22Rv1 (cell line): ENCODE data around the gene SLBP.

ENCODE experiments used
- ZFX ChIP-seq: fragments of 450-650 bp; IDR thresholded peaks from 2 replicates; pipeline ENCODE4 v1.6.1; 2017; ENCODE audit warnings: antibody characterized with exemption, borderline replicate concordance
- TF ChIP-seq, protein P1 (sequence below): fragments of 450-650 bp; IDR thresholded peaks from 2 replicates; pipeline ENCODE4 v1.5.1; 2017; ENCODE audit warnings: mild to moderate bottlenecking

DNA sequence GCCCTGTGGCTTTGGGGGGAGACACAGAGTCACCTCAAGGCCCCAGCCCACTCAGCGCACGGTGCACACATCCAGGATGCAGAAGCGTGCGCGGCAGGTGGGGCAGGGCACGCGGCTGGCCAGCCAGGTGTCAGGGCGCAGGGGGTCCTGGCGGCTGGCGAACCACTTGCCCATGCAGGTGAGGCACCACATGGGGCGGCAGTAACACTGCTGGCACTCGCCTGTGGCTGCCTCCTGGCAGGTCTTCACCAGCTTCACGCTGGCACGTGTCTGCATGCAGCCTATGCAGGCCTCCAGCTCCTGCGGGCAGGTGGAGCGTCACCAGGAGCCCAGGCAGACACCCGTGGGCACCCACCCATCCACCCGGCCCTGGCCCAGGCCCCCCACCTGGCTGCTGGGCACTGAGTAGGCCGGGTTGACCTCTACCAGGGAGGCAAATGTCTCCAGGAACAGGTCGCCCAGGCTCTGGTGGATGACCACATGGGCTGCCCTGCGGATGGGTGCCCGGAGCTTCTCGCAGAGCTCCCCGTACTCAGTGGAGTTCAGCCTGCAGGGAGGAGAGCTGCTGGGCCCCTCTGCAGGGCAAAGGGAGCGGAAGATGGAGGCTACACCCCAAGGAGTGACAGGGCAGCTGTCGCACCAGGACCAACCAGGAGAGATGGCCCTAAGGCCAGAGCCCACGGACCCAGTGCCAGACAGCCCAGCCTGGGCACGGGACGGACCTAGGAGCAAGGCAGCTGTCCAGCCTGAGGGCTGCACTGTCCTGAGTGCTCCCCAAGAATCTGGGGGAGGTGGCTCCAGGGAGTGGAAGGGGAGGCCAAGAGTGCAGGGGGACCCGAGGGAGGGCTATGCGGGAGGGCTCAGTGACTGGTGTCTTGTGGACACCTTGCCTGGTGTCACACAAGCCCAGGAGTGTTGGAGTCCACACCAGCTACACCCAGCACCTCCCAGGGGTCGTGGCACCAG is 5.3 kb upstream of the SLBP start:
- TF ChIP-seq, protein P1, sequence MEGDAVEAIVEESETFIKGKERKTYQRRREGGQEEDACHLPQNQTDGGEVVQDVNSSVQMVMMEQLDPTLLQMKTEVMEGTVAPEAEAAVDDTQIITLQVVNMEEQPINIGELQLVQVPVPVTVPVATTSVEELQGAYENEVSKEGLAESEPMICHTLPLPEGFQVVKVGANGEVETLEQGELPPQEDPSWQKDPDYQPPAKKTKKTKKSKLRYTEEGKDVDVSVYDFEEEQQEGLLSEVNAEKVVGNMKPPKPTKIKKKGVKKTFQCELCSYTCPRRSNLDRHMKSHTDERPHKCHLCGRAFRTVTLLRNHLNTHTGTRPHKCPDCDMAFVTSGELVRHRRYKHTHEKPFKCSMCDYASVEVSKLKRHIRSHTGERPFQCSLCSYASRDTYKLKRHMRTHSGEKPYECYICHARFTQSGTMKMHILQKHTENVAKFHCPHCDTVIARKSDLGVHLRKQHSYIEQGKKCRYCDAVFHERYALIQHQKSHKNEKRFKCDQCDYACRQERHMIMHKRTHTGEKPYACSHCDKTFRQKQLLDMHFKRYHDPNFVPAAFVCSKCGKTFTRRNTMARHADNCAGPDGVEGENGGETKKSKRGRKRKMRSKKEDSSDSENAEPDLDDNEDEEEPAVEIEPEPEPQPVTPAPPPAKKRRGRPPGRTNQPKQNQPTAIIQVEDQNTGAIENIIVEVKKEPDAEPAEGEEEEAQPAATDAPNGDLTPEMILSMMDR, result no peak
- TF ChIP-seq ZFX, result no peak
